ENCODE data around the gene SYT17.

GRCh38 chr16:19242987-19243575, 75.0 kb downstream of the SYT17 start:
- TF ChIP-seq CTCF (conservative IDR thresholded peaks at IDR 0.05) (no peak), ZFX (IDR thresholded peaks at IDR 0.05) (no peak)

All from C4-2B (cell line).